GM06990 (cell line): ENCODE measurements around the gene MIB2.

Experiments used
- DNase-seq: peaks from one replicate; pipeline ENCODE4 v3.0.0-alpha.2; 2011; ENCODE audit not compliant: insufficient read length; ENCODE audit errors: extremely low read depth
- H3K27me3 ChIP-seq: replicated peaks from 2 replicates; pipeline ENCODE4 v1.6.0; 2011; ENCODE audit warnings: low read length; ENCODE audit not compliant: control insufficient read depth, insufficient read depth
- H3K36me3 ChIP-seq: 2 replicates; pipeline ENCODE4 v1.5.1; 2011; ENCODE audit warnings: low read length; ENCODE audit not compliant: control insufficient read depth, insufficient read depth
- H3K4me3 ChIP-seq: replicated peaks from 2 replicates; pipeline ENCODE4 v1.5.1; 2011; ENCODE audit warnings: low read depth, mild to moderate bottlenecking, control low read depth, low read length
- TF ChIP-seq, protein P1 (sequence below): IDR thresholded peaks from 2 replicates; pipeline ENCODE4 v1.5.1; 2011; ENCODE audit warnings: low read length, control low read depth, mild to moderate bottlenecking, inconsistent platforms; ENCODE audit not compliant: insufficient read depth, poor library complexity, severe bottlenecking

MIB2 gene

DNA sequence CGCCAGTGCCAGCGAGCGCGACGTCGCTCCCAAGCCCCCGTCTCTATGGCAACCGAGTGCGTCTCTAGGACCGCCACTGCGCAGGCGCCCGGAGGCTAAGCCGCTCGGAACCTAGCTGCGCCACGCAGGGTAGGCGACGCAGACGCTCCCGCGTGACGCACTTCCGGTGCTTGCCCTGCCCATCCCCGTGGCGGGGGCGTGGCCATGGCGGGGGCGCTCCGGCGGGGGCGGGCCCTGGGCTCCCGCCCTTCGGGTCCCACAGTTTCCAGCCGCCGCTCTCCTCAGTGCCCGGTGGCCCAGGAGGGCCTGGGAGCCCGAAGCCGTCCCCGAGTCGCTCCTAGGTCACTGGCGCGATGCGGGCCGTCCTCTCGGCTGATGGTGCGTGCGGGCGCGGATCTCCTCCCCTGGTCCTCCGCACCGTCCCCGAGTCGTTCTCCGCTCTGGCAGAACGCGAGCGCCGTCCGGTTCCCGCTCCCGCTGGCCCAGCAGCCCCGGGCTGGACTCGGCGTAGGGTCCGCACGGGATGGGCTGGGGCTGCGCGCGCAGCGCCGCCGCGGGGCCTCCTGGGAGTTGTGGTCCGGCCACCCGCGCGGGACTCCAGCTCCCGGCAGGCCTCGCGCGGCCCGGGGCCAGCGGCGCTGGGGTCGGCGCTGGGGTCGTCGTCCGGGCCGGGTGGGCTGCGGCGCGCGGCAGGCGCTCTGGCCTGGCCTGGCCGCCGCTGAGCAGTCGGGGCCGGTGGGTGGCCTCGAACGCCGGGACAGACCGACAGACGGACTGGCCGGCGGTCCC, at the start of gene MIB2:
MIB2 (plus strand) TSS at position 245 of the 789 bp plus-strand sequence. CDS start 7,953 bp downstream, outside the sequence.
- Histone ChIP-seq H3K4me3 (peak within 1 kb of the TSS; percentile 98), H3K27me3 (no peaks in the 10 kb centered on the region), H3K36me3 (0 out of 2 replicates have a peak, but pooled peaks cover 2% of the 10 kb centered on the region)
- DNase-seq: peak; percentile 95
- TF ChIP-seq, protein P1, sequence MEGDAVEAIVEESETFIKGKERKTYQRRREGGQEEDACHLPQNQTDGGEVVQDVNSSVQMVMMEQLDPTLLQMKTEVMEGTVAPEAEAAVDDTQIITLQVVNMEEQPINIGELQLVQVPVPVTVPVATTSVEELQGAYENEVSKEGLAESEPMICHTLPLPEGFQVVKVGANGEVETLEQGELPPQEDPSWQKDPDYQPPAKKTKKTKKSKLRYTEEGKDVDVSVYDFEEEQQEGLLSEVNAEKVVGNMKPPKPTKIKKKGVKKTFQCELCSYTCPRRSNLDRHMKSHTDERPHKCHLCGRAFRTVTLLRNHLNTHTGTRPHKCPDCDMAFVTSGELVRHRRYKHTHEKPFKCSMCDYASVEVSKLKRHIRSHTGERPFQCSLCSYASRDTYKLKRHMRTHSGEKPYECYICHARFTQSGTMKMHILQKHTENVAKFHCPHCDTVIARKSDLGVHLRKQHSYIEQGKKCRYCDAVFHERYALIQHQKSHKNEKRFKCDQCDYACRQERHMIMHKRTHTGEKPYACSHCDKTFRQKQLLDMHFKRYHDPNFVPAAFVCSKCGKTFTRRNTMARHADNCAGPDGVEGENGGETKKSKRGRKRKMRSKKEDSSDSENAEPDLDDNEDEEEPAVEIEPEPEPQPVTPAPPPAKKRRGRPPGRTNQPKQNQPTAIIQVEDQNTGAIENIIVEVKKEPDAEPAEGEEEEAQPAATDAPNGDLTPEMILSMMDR: no peak

- no peaks in the 10 kb centered on the region for H3K27me3 ChIP-seq
- H3K36me3 ChIP-seq: peaks cover 21% of the 10 kb centered on the region
- DNase-seq: no peak
- TF ChIP-seq, protein P1: no peak
- H3K4me3 ChIP-seq: no peak overlapping the region
These were observed 48.0 kb upstream of the MIB2 start for GRCh38 chr1:1567152-1567875.

- peaks cover 18% of the 10 kb centered on the region for H3K36me3 ChIP-seq
- no peaks in the 10 kb centered on the region for H3K27me3 ChIP-seq
- no peak overlapping the region for H3K4me3 ChIP-seq
- TF ChIP-seq, protein P1: no peak
- DNase-seq: no peak
These were observed 47.4 kb upstream of the MIB2 start for GRCh38 chr1:1567891-1568291.

DNA sequence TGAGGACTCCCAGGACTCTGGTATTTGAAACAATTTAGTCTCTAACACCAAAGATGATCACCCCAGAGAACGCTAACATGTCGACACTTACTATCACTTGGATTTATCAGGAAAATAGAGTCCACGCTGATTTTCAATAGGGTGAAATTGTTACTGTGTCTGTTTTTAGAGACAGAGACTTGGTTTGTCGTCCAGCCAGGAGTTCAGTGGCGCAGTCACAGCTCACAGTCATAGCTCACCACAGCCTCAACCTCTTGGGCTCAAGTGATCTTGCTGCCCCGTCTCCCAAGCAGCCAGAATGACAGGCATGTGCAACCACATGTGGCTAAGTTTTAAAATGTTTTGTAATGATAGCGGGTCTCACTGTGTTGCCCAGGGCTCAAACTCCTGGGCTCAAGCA, 46.0 kb upstream of the MIB2 start:
- TF ChIP-seq, protein P1: no peak
- no peak overlapping the region for H3K4me3 ChIP-seq
- no peaks in the 10 kb centered on the region for H3K27me3 ChIP-seq
- H3K36me3 ChIP-seq: peaks cover 14% of the 10 kb centered on the region
- no peak for DNase-seq

DNA sequence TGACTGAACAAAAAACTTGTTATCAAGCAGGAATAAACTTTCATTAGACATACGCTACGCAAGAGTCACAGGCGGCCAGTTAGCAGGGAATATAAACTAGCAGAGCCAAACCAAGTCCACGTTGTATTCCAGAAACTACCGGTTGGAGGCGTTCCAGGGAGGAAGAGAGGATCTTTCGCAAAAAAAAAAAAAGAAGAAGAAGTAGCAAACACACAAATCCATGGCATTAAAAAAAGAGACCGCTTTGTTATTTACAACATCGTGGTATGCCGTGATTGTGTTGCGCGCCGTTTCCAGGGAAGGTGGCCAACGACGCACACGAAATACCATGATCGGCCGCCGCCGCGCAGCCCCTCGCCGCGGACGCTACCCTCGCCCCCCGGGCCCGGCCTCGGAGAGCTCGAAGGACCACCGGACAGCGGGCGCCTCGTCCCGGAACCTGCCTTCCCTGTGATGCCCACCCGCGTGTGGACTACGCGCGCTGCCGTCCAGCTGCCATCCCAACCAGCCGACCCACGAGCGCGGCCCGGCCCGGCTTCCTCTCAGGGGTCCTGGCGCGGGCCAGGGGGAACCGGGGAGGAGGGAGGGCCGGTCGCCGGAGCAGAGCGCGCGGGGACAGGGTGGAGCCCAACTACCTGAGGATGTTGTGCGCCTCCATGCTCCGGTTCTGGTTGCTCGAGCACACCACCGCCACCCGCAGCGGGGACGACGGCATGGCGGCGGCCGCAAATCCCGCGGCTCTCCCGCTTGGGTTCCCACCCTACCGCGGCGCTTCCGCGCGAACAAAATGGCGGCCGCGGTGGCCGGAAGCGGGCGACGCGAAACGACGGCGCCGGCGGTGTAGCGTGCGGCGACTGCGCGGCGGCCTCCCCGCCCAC, 41.2 kb upstream of the MIB2 start:
- no peak for DNase-seq
- Histone ChIP-seq H3K27me3 (no peaks in the 10 kb centered on the region), H3K4me3 (peak overlapping the region; percentile 99), H3K36me3 (peaks cover 5% of the 10 kb centered on the region)
- TF ChIP-seq, protein P1: no peak
